HL-60 (cell line): ENCODE data around the gene SLC6A5.

Experiments used
- DNase-seq, 2 experiments: peaks; one replicate each; pipeline ENCODE4 v3.0.0-alpha.2; 2010 to 2020; ENCODE audit warnings: low read depth in 1 of 2, low spot score in 1 of 2
- H3K27ac ChIP-seq: fragments of 250-450 bp; sonication (Bioruptor Pico); replicated peaks from 2 replicates; pipeline ENCODE4 v1.5.1; 2020; ENCODE audit warnings: mild to moderate bottlenecking, moderate library complexity
- H3K27me3 ChIP-seq: fragments of 250-450 bp; sonication (Bioruptor Pico); 2 replicates; pipeline ENCODE4 v1.5.1; 2021; ENCODE audit warnings: mild to moderate bottlenecking, moderate library complexity; ENCODE audit not compliant: insufficient read depth, poor library complexity, severe bottlenecking
- H3K4me3 ChIP-seq: replicated peaks from 2 replicates; pipeline ENCODE4 v1.5.1; 2011; ENCODE audit warnings: mild to moderate bottlenecking, control low read depth, low read length; ENCODE audit not compliant: insufficient read depth
- GABPA ChIP-seq: IDR thresholded peaks from 2 replicates; pipeline ENCODE4 v1.6.1; 2012; ENCODE audit warnings: low read depth
- POLR2AphosphoS5 ChIP-seq: IDR thresholded peaks from 2 replicates; pipeline ENCODE4 v1.6.1; 2012; ENCODE audit warnings: low read depth
- SPI1 ChIP-seq: IDR thresholded peaks from 2 replicates; pipeline ENCODE4 v1.6.1; 2012; ENCODE audit warnings: low read depth, mild to moderate bottlenecking, borderline replicate concordance
- TF ChIP-seq, protein P1 (sequence below): IDR thresholded peaks from one replicate; pipeline ENCODE4 v1.5.1; 2011; ENCODE audit warnings: low read length, control low read depth, inconsistent platforms; ENCODE audit not compliant: insufficient read depth
- TF ChIP-seq, protein P2 (sequence below): IDR thresholded peaks from 2 replicates; pipeline ENCODE4 v1.6.1; 2012; ENCODE audit warnings: low read depth; ENCODE audit not compliant: insufficient replicate concordance

Gene SLC6A5

DNA sequence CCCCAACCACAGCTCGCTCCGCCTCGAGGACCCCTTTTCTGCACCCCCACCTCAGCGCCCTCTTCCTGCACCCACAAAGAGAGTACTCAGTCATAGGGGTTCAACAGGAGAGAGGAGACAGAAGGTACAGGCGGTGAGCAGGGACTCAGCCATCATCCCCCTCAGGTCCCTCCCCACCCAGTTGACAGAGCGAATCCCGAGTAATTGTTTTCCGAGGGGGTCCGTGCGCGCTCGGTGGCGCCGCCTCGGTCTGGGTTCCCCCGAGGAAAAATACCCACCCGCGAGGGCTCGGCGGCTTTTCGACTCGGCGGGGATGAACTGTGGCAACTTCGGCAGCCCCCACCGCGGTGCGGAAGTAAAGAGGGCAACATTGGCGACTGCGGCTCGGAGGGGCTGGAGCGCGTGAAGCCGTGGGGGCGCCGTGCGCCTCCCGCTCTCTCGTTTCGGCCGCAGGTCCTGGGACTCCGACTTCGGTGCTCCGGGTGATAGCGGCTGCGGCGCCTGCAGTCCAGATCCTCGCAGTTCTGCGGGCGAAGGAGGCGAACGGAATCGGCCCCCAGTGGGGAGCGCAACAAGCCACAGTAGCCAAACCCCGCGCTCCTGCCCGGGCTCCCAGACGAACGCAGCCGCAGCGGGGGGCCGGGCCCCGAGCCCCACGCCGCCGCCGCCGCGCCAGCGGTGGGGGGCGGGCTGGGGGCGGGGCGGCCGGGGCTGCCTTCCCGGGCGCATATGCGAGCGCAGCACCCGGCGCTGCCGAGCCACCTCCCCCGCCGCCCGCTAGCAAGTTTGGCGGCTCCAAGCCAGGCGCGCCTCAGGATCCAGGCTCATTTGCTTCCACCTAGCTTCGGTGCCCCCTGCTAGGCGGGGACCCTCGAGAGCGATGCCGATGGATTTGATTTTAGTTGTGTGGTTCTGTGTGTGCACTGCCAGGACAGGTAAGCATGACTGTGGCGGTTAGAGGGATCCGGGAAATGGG is 69.7 kb downstream of the SLC6A5 start, which contains the start of gene NELL1:
Gene NELL1 (plus strand): TSS at position 743 of the 976 bp plus-strand sequence.
- Histone ChIP-seq H3K27me3 (peaks cover 55% of the 10 kb centered on the region), H3K27ac (no peak within 1 kb of the TSS), H3K4me3 (no peak within 1 kb of the TSS)
- TF ChIP-seq, protein P1, sequence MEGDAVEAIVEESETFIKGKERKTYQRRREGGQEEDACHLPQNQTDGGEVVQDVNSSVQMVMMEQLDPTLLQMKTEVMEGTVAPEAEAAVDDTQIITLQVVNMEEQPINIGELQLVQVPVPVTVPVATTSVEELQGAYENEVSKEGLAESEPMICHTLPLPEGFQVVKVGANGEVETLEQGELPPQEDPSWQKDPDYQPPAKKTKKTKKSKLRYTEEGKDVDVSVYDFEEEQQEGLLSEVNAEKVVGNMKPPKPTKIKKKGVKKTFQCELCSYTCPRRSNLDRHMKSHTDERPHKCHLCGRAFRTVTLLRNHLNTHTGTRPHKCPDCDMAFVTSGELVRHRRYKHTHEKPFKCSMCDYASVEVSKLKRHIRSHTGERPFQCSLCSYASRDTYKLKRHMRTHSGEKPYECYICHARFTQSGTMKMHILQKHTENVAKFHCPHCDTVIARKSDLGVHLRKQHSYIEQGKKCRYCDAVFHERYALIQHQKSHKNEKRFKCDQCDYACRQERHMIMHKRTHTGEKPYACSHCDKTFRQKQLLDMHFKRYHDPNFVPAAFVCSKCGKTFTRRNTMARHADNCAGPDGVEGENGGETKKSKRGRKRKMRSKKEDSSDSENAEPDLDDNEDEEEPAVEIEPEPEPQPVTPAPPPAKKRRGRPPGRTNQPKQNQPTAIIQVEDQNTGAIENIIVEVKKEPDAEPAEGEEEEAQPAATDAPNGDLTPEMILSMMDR, result no peak
- TF ChIP-seq GABPA, result no peak
- TF ChIP-seq POLR2AphosphoS5, result no peak
- TF ChIP-seq, protein P2, sequence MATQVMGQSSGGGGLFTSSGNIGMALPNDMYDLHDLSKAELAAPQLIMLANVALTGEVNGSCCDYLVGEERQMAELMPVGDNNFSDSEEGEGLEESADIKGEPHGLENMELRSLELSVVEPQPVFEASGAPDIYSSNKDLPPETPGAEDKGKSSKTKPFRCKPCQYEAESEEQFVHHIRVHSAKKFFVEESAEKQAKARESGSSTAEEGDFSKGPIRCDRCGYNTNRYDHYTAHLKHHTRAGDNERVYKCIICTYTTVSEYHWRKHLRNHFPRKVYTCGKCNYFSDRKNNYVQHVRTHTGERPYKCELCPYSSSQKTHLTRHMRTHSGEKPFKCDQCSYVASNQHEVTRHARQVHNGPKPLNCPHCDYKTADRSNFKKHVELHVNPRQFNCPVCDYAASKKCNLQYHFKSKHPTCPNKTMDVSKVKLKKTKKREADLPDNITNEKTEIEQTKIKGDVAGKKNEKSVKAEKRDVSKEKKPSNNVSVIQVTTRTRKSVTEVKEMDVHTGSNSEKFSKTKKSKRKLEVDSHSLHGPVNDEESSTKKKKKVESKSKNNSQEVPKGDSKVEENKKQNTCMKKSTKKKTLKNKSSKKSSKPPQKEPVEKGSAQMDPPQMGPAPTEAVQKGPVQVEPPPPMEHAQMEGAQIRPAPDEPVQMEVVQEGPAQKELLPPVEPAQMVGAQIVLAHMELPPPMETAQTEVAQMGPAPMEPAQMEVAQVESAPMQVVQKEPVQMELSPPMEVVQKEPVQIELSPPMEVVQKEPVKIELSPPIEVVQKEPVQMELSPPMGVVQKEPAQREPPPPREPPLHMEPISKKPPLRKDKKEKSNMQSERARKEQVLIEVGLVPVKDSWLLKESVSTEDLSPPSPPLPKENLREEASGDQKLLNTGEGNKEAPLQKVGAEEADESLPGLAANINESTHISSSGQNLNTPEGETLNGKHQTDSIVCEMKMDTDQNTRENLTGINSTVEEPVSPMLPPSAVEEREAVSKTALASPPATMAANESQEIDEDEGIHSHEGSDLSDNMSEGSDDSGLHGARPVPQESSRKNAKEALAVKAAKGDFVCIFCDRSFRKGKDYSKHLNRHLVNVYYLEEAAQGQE, result no peak
- TF ChIP-seq SPI1, result no peak
- DNase-seq, result no peak

DNA sequence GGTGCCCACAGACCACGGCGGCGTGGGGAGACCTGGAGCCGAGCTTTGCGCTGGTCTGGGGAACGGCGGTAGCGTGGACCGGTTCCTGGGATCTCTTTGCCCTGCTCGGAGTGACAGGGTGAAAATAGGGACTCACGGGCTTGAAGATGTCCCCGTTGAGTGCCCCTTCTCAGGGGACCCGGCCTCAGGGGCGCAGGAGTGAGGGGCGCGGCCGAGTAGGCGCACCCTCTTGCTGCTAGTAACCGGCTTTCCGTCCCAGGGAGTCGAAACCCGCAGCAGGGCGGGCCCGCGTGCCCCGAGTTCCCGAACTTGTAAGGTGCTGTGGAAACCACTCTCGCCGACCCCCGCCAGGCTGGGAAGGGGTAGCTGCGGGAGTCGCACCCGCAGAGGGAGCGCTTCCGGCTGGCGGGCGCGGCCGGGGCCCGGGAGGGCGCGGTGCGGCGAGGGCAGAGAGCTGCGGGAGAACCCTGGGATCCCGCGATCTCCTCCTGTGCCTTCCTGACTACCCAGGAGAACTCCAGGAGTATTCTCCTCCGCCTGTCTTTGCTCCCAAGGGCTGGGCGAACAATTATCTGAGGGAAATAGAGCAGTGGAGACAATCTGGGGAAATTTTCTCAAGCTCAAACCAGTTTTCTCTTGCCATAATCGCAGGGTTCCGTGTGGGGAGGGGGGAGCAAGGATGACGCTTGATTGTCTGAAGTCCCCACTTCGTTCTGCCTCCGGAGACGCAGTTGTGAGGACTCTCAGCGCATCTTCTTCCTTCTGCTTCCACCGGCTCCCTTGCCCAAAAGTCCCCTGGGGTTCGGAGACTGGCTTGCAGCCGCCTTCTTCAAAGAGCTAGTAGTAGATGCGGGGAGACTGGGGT is 70.6 kb downstream of the SLC6A5 start:
- peaks cover 55% of the 10 kb centered on the region for H3K27me3 ChIP-seq

DNA sequence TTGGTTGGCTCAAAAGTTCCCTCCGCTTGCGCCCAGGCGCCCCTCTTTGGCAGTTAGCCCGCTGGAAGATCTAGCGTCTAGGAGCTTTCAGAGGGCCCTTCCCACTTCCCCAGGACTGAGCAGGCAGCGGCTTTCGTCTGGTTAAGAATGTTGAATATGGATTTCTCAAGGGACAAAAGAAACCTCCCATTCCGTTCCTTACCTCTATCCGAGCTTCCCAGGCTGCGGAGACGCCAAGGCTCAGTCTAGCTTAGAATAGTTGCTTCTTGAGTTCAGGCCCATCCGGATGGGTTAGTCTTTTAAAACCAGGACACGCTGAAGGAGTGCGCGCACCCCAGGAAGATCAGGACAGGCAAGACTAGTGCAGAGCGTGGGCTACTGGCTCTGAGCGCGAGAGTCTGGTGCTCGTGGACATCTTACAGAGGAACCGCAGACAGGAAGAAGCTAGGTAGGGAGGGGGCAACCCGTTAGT is 71.6 kb downstream of the SLC6A5 start:
- no peak overlapping the region for H3K4me3 ChIP-seq
- no peak for TF ChIP-seq POLR2AphosphoS5
- TF ChIP-seq, protein P1, result no peak
- DNase-seq, result no peak
- peaks cover 55% of the 10 kb centered on the region for H3K27me3 ChIP-seq
- no peak overlapping the region for H3K27ac ChIP-seq

More for the DNA sequence above, 70.6 kb downstream of the SLC6A5 start:
- no peak for DNase-seq
- TF ChIP-seq, protein P1, result no peak
- TF ChIP-seq SPI1, result no peak
- no peak overlapping the region for H3K4me3 ChIP-seq
- no peak overlapping the region for H3K27ac ChIP-seq

DNA sequence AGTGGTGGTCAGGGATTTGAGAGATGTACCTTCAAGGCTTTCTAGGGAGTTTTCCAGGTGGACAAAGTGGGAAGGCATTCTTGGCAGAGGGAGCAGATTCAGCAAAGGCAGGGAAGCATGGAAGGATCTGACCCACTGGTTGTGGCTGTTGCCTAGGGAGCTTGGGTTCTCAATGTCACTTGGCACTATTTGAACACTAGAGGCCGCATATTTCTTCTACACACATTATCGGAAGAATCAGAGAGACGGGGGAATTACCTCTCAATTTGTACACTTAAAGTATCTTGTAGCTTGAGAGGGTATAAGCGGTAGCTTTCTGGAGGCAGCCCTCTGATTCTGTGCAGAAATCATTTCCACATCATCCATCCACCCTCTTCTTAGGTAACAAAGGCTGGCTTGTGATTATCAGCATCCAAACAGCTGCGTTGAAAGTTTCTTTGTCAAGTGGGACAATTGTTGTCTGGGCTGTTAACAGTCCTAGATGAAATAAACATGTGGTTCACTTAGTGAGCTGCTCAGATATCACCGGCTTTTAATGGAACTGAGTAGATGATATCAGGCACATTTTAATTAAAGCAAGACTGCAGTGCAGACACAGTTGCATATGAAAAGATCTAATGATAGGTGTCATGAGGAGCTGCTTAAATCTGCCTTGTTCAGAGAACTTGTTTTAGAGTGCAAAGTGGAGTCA is 72.6 kb downstream of the SLC6A5 start:
- Histone ChIP-seq H3K27me3 (peaks cover 56% of the 10 kb centered on the region), H3K27ac (no peak overlapping the region), H3K4me3 (no peak overlapping the region)
- DNase-seq, result no peak
- TF ChIP-seq, protein P2, result no peak
- no peak for TF ChIP-seq POLR2AphosphoS5
- TF ChIP-seq, protein P1, result no peak
- TF ChIP-seq SPI1, result no peak
- no peak for TF ChIP-seq GABPA
